GM18502 (cell line): ENCODE data around the gene KCNIP2.

Experiments used
- ATAC-seq: cut with Tn5 transposase; IDR thresholded peaks from one replicate; pipeline ENCODE4 v1.9.1; 2021; ENCODE audit warnings: mild to moderate bottlenecking; ENCODE audit not compliant: unreplicated experiment, poor library complexity

The KCNIP2 gene

GRCh38 chr10:101829561-101830315 is 13.9 kb downstream of the KCNIP2 start:
- ATAC-seq, result peak; percentile 14

- ATAC-seq, result no peak
Observed at GRCh38 chr10:101828766-101829551, 14.6 kb downstream of the KCNIP2 start.

GRCh38 chr10:101827919-101828600 is 15.5 kb downstream of the KCNIP2 start:
- no peak for ATAC-seq

- no peak for ATAC-seq
Observed at GRCh38 chr10:101826852-101827434, 16.7 kb downstream of the KCNIP2 start.

GRCh38 chr10:101824736-101825135 is 18.9 kb downstream of the KCNIP2 start:
- ATAC-seq, result no peak

GRCh38 chr10:101818872-101819633 is 24.5 kb downstream of the KCNIP2 start:
- peak; percentile 31 for ATAC-seq

- peak; percentile 89 for ATAC-seq
Observed at GRCh38 chr10:101818119-101818871, 25.3 kb downstream of the KCNIP2 start, which contains the start of gene OGA. OGA (minus strand) TSS chr10:101818444; CDS start chr10:101818022, 422 bp downstream.

- ATAC-seq, result peak; percentile 1
Observed at GRCh38 chr10:101817337-101818118, 26.1 kb downstream of the KCNIP2 start.

GRCh38 chr10:101816913-101817336 is 26.7 kb downstream of the KCNIP2 start:
- ATAC-seq, result no peak

- no peak for ATAC-seq
Observed at GRCh38 chr10:101816376-101816775, 27.2 kb downstream of the KCNIP2 start.

- ATAC-seq, result peak; percentile 25
Observed at GRCh38 chr10:101814466-101815071, 29.0 kb downstream of the KCNIP2 start.

- ATAC-seq, result no peak
Observed at GRCh38 chr10:101812606-101813005, 31.0 kb downstream of the KCNIP2 start.

GRCh38 chr10:101807158-101807557 is 36.4 kb downstream of the KCNIP2 start:
- no peak for ATAC-seq

- ATAC-seq, result no peak
Observed at GRCh38 chr10:101803511-101803910, 40.1 kb downstream of the KCNIP2 start.

GRCh38 chr10:101797403-101798059 is 46.1 kb downstream of the KCNIP2 start:
- no peak for ATAC-seq

- no peak for ATAC-seq
Observed at GRCh38 chr10:101793526-101793925, 50.1 kb downstream of the KCNIP2 start.

GRCh38 chr10:101789686-101790085 is 53.9 kb downstream of the KCNIP2 start:
- no peak for ATAC-seq
